Omental fat pad (tissue), 4 donors: ENCODE results near the gene AMDHD1. TPM values are rescaled to one million over a fixed set of nuclear protein-coding genes. Genes with fewer than 3 reads are reported as not detected.

Source experiments
- ATAC-seq: fragments of 150-250 bp; one replicate; pipeline ENCODE4 v1.9.1; 2016; ENCODE audit warnings: mild to moderate bottlenecking, moderate library complexity; ENCODE audit not compliant: low FRiP score
- DNase-seq: peaks from one replicate; pipeline ENCODE4 v3.0.0-alpha.2; 2019; ENCODE audit warnings: low spot score
- total RNA-seq, 4 donors: library from RNA; depleted of rRNA; stranded (reverse); fragments of >200 nt; gene quantifications; one replicate each; pipeline ENCODE4 v1.1.0, GENCODE V29; 2016
- TF ChIP-seq, protein P1 (sequence below), 3 donors: fragments of 450-650 bp; IDR thresholded peaks; one replicate each; pipeline ENCODE4 v1.5.1; 2016 to 2017; ENCODE audit warnings: antibody characterized with exemption in 3 of 3, mild to moderate bottlenecking in 3 of 3, moderate library complexity in 2 of 3

AMDHD1 gene
- total RNA-seq, 4 donors from 2014 or later: 0.69 to 3.2 (median 1.4) TPM

DNA sequence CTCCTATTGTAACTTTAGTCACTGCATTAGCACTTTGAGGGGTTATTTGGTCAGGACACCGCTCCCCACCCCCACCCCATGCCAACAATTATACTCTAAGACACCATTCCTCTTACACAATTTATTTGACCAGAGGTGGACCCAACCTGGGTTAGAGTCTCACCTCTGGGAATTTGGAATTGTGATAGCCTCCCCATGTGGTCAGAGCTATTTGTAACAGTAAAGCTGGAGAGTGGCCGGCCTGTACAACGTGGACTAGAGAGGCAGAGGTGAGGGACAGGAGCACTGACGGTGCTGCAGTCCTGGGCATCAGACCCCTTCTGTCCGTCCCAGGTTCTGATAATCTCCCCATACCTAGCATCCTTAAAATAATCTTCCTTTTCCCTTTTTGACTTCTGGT, 56.4 kb downstream of the AMDHD1 start:
- ATAC-seq: no peak
- TF ChIP-seq, protein P1, sequence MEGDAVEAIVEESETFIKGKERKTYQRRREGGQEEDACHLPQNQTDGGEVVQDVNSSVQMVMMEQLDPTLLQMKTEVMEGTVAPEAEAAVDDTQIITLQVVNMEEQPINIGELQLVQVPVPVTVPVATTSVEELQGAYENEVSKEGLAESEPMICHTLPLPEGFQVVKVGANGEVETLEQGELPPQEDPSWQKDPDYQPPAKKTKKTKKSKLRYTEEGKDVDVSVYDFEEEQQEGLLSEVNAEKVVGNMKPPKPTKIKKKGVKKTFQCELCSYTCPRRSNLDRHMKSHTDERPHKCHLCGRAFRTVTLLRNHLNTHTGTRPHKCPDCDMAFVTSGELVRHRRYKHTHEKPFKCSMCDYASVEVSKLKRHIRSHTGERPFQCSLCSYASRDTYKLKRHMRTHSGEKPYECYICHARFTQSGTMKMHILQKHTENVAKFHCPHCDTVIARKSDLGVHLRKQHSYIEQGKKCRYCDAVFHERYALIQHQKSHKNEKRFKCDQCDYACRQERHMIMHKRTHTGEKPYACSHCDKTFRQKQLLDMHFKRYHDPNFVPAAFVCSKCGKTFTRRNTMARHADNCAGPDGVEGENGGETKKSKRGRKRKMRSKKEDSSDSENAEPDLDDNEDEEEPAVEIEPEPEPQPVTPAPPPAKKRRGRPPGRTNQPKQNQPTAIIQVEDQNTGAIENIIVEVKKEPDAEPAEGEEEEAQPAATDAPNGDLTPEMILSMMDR (IDR thresholded peaks at IDR 0.05): no peak
- no peak for DNase-seq

DNA sequence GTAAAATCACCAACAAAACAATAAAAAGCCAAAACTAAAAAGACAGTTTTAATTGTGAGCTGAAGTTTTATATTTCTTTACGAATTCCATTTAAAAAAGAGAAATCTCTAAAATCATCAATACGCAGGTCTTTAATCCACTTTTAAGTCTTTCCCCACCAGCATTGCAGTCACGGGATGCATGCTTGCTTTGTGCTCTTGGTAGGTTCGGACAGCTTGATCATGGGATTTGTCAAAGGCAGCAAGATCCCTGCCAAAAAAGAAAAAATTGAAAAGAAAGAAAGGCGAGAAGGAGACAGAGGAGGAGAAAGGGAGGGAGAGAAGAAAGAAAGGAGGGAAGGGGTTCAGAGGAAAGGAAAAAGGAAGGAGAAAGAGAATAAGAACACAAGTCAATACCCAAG, 57.7 kb downstream of the AMDHD1 start:
- ATAC-seq (no peak), DNase-seq (no peak)
- TF ChIP-seq, protein P1 (IDR thresholded peaks at IDR 0.05): no peak

DNA sequence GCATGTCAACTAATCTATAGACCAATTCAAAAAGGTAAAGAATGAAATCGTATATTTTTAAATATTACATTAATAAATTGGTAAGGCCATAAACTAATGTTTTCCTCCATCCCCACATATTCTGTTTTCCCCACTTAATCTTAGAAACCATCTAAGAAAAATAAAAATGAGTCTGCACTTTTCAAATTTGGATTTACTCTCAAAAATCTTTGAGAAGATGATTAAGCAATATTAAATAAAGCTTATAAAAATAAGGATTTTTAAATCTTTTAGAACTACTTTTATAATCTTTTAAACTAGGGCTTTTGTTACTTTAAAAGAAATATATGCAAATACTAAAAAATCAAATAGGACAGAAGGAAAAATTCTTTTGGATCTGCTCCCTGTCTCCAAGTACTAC, 63.6 kb downstream of the AMDHD1 start:
- DNase-seq (no peak), ATAC-seq (no peak)
- TF ChIP-seq, protein P1 (IDR thresholded peaks at IDR 0.05): no peak

DNA sequence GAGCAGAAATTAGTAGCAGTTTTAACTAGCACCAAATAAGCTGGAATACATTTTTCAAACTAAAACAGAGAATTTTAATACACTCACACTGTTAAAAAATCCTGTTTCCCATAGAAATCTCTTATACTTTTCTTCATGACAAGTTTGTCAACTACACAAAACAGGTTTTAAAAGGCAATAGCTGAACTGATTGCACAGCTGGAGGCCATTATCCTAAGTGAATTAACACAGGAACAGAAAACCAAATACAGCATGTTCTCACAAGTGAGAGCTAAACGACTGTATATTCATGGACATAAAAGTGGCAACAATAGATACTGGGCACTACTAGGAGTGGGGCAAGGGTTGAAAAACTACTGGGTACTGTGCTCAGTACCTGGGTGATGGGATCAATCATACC, 64.6 kb downstream of the AMDHD1 start:
- TF ChIP-seq, protein P1 (IDR thresholded peaks at IDR 0.05): no peak
- no peak for ATAC-seq

DNA sequence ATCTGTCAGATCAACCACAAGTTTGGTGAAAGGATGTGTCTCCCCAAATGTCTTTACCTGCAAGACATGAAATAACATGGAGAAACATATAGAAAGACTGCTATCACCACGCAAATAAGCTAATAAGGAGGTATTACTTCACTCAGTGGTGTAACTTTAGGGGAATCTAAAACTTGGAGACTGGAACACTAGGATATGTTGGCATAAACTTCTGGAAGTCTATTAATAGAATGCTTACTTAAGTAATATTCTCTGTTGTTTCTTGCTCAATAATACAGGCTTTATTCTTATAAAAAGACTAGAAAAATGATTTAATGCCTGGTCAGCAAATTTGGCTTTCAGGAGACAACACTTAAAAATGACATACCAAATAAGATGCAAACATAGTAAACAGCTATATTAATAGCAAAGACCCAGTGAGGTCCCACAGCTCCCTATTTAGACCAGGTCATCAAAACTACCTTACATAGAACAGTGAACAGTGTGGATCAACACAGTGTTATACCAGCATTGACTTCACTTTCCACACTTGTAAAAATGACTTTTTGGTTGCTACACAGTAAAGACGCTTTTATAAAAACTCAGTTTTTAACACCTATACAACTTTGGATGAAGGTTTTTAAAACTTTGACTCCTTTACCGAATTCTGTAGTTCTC, 71.9 kb downstream of the AMDHD1 start:
- no peak for ATAC-seq
- no peak for DNase-seq
- TF ChIP-seq, protein P1 (IDR thresholded peaks at IDR 0.05): no peak

More for the DNA sequence above, 64.6 kb downstream of the AMDHD1 start:
- DNase-seq: no peak

DNA sequence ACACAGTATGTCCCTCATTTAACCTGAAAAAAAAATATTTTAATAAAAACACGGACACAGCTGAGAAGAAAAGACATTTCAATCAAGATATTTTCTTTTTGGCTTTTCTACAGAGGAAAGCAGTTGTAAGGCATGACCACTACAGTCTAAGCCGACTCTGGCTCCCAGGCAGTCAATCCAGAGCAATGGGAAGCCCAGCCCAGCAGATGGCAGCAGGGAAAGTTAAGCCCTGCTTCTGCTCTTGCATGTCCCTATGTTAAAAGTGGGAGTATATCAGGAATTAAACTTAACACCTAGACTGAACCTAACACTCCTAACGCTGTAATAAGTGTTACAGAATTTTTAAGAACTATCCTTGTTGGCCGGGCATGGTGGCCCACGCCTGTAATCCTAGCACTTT, 72.5 kb downstream of the AMDHD1 start:
- DNase-seq: no peak
- no peak for ATAC-seq
- TF ChIP-seq, protein P1 (IDR thresholded peaks at IDR 0.05): no peak

Other genes with a start within 250 kb of the AMDHD1 start
- gene NTN4, start 152.6 kb upstream of the AMDHD1 start, total RNA-seq: 10 to 100 TPM; 12.2 to 55.2 (median 15.0) TPM
- 10 to 100 TPM in 1 of 4 donors, 1 to 10 TPM in 3; 4.9 to 14.7 (median 7.9) TPM for gene SNRPF, start 84.4 kb upstream of the AMDHD1 start, total RNA-seq
- not detected for gene CCDC38, start 717 bp upstream of the AMDHD1 start, total RNA-seq
- 1 to 10 TPM; 1.2 to 8.7 (median 1.7) TPM for gene HAL, start 53.0 kb downstream of the AMDHD1 start, total RNA-seq
- gene LTA4H, start 92.3 kb downstream of the AMDHD1 start, total RNA-seq: 10 to 100 TPM; 60.8 to 77.8 (median 70.0) TPM